H1 (cell line): ENCODE measurements around the gene HAND1. TPM values are rescaled to one million over a fixed set of nuclear protein-coding genes. Genes with fewer than 3 reads are reported as not detected.

ENCODE experiments used
- CTCF ChIA-PET: fragments of 300-600 bp; sonication (Branson Sonifier 250); formaldehyde crosslinking; loops from one replicate; lab custom pipeline; 2021; ENCODE audit not compliant: partially characterized antibody; lab: Charles Lee
- POLR2A ChIA-PET: fragments of 300-600 bp; sonication (Branson Sonifier 250); formaldehyde crosslinking; loops from one replicate; lab custom pipeline; 2021; ENCODE audit warnings: inconsistent platforms; ENCODE audit not compliant: partially characterized antibody; lab: Charles Lee
- DNase-seq, 2 experiments: peaks; one replicate each; pipeline versions ENCODE4 v3.0.0 to v3.0.0-alpha.2; 2010 to 2022; ENCODE audit warnings: low spot score in 2 of 2, low read depth in 1 of 2, mixed read lengths in 1 of 2
- FAIRE-seq: peaks from 2 replicates; lab custom pipeline; 2011; peaks lifted over from hg19 to GRCh38; lab: Jason Lieb, UNC
- H2AFZ ChIP-seq: 2 replicates; pipeline ENCODE4 v1.8.1; 2012; ENCODE audit warnings: low read length, inconsistent platforms
- H2AK5ac ChIP-seq: 2 replicates; pipeline ENCODE4 v1.6.1; 2013; ENCODE audit warnings: low read depth, low read length
- H2BK120ac ChIP-seq: replicated peaks from 2 replicates; pipeline ENCODE3; 2013; ENCODE audit warnings: low read depth, low read length, inconsistent platforms
- H2BK12ac ChIP-seq: 2 replicates; pipeline ENCODE4 v1.6.1; 2013; ENCODE audit warnings: low read depth, low read length
- H2BK15ac ChIP-seq: 2 replicates; pipeline ENCODE4 v1.6.1; 2013; ENCODE audit warnings: low read length
- H2BK20ac ChIP-seq: 2 replicates; pipeline ENCODE4 v1.6.1; 2013; ENCODE audit warnings: low read length
- H2BK5ac ChIP-seq: 2 replicates; pipeline ENCODE4 v1.6.1; 2013; ENCODE audit warnings: low read depth, low read length
- H3K14ac ChIP-seq: 2 replicates; pipeline ENCODE4 v1.6.1; 2013; ENCODE audit warnings: inconsistent platforms; ENCODE audit not compliant: insufficient read length
- H3K18ac ChIP-seq: 2 replicates; pipeline ENCODE4 v1.6.1; 2013; ENCODE audit warnings: low read length; ENCODE audit errors: extremely low read depth
- H3K23ac ChIP-seq: 2 replicates; pipeline ENCODE4 v1.6.1; 2013; ENCODE audit warnings: inconsistent platforms; ENCODE audit not compliant: insufficient read length
- H3K23me2 ChIP-seq: 2 replicates; pipeline ENCODE4 v1.6.1; 2013; ENCODE audit warnings: low read depth, low read length
- H3K27ac ChIP-seq: 2 replicates; pipeline ENCODE4 v1.6.1; 2011; ENCODE audit warnings: low read depth, low read length, inconsistent platforms
- H3K27me3 ChIP-seq, 4 experiments: replicated peaks in 1 of 4; 1 replicate in 1 of 4; 2 replicates in 3 of 4; pipeline versions ENCODE4 v1.6.1 to v1.8.1; 2011 to 2013; ENCODE audit warnings: low read length in 3 of 4, mild to moderate bottlenecking in 3 of 4, inconsistent platforms in 2 of 4, mixed read lengths in 2 of 4, moderate library complexity in 1 of 4; ENCODE audit not compliant: control insufficient read depth in 3 of 4, insufficient read depth in 3 of 4; ENCODE audit errors: extremely low read depth in 1 of 4
- H3K36me3 ChIP-seq, 4 experiments: 2 replicates each; pipeline versions ENCODE4 v1.6.1 to v1.8.1; 2011 to 2013; ENCODE audit warnings: mild to moderate bottlenecking in 4 of 4, low read length in 3 of 4, moderate library complexity in 2 of 4, control low read depth in 1 of 4, inconsistent platforms in 1 of 4; ENCODE audit not compliant: insufficient read depth in 4 of 4, control insufficient read depth in 2 of 4
- H3K4ac ChIP-seq: replicated peaks from 2 replicates; pipeline ENCODE3; 2013; ENCODE audit warnings: low read length, low read depth, mixed read lengths, inconsistent platforms; ENCODE audit not compliant: insufficient read length
- H3K4me1 ChIP-seq, 4 experiments: replicated peaks in 1 of 4; 1 replicate in 1 of 4; 2 replicates in 3 of 4; pipeline versions ENCODE4 v1.6.1 to v1.8.1; 2011 to 2013; ENCODE audit warnings: low read length in 3 of 4, inconsistent platforms in 2 of 4, mixed read lengths in 1 of 4; ENCODE audit not compliant: insufficient read depth in 4 of 4, control insufficient read depth in 3 of 4
- H3K4me2 ChIP-seq, 2 experiments: 2 replicates each; pipeline versions ENCODE4 v1.6.1 to v1.8.1; 2011 to 2013; ENCODE audit warnings: low read depth in 2 of 2, low read length in 2 of 2, control low read depth in 1 of 2, inconsistent platforms in 1 of 2, mild to moderate bottlenecking in 1 of 2; ENCODE audit not compliant: insufficient read depth in 1 of 2
- H3K4me3 ChIP-seq, 4 experiments: fragments of 200-600, 300-600 bp in 1 of 4; sonication (generic), shearing (Covaris generic), sonication (Bioruptor Twin) in 1 of 4; 2 replicates each; pipeline versions ENCODE4 v1.5.1 to v1.8.1; 2011 to 2016; ENCODE audit warnings: low read length in 4 of 4, low read depth in 3 of 4, control low read depth in 2 of 4, inconsistent platforms in 2 of 4, mild to moderate bottlenecking in 2 of 4, mixed read lengths in 1 of 4, moderate library complexity in 1 of 4; ENCODE audit not compliant: insufficient read depth in 2 of 4; ENCODE audit errors: extremely low read depth in 1 of 4
- H3K56ac ChIP-seq: replicated peaks from 2 replicates; pipeline ENCODE3; 2013; ENCODE audit warnings: low read depth, mild to moderate bottlenecking, mixed read lengths, low read length, inconsistent platforms; ENCODE audit not compliant: insufficient read length
- H3K79me1 ChIP-seq: 2 replicates; pipeline ENCODE4 v1.6.1; 2013; ENCODE audit warnings: low read depth, low read length, control low read depth
- H3K79me2 ChIP-seq, 2 experiments: 2 replicates each; pipeline versions ENCODE4 v1.6.1 to v1.8.1; 2012 to 2013; ENCODE audit warnings: low read length in 2 of 2, mild to moderate bottlenecking in 2 of 2, inconsistent platforms in 1 of 2; ENCODE audit not compliant: insufficient read depth in 2 of 2, control insufficient read depth in 1 of 2
- H3K9ac ChIP-seq, 4 experiments: replicated peaks in 1 of 4; 1 replicate in 1 of 4; 2 replicates in 3 of 4; pipeline versions ENCODE4 v1.6.1 to v1.8.1; 2011 to 2013; ENCODE audit warnings: low read depth in 3 of 4, low read length in 3 of 4, control low read depth in 2 of 4, mild to moderate bottlenecking in 2 of 4, moderate library complexity in 2 of 4, inconsistent platforms in 1 of 4; ENCODE audit errors: extremely low read depth in 1 of 4
- H3K9me3 ChIP-seq, 2 experiments: 2 replicates each; pipeline versions ENCODE4 v1.6.1 to v1.8.1; 2012 to 2013; ENCODE audit warnings: mild to moderate bottlenecking in 2 of 2, moderate library complexity in 2 of 2, control low read depth in 1 of 2, inconsistent platforms in 1 of 2, low read depth in 1 of 2, low read length in 1 of 2, mixed read lengths in 1 of 2; ENCODE audit not compliant: insufficient read depth in 2 of 2
- H4K20me1 ChIP-seq, 2 experiments: replicated peaks in 1 of 2; 2 replicates each; pipeline versions ENCODE3 to v1.8.1; 2011 to 2013; ENCODE audit warnings: inconsistent platforms in 2 of 2, low read length in 2 of 2, mild to moderate bottlenecking in 1 of 2; ENCODE audit not compliant: insufficient read depth in 2 of 2, control insufficient read depth in 1 of 2
- H4K5ac ChIP-seq: 2 replicates; pipeline ENCODE4 v1.6.1; 2013; ENCODE audit warnings: low read length, low read depth, mixed read lengths, inconsistent platforms; ENCODE audit not compliant: insufficient read length
- H4K8ac ChIP-seq: 2 replicates; pipeline ENCODE4 v1.8.0; 2013; ENCODE audit warnings: mild to moderate bottlenecking, moderate library complexity, low read length, inconsistent platforms; ENCODE audit not compliant: insufficient read depth; ENCODE audit errors: extremely low read depth
- H4K91ac ChIP-seq: replicated peaks from 2 replicates; pipeline ENCODE3; 2013; ENCODE audit warnings: low read length, mixed read lengths, inconsistent platforms; ENCODE audit not compliant: insufficient read length
- E2F6 ChIP-seq: IDR thresholded peaks from 2 replicates; pipeline ENCODE4 v1.6.1; 2012; ENCODE audit warnings: inconsistent platforms
- KDM4A ChIP-seq: IDR thresholded peaks from one replicate; pipeline ENCODE4 v1.7.1; 2012; ENCODE audit warnings: low read depth, mild to moderate bottlenecking, moderate library complexity, low read length, inconsistent platforms; ENCODE audit not compliant: severe bottlenecking
- MAX ChIP-seq: IDR thresholded peaks from 2 replicates; pipeline ENCODE4 v1.6.1; 2012; ENCODE audit warnings: inconsistent platforms
- RNF2 ChIP-seq: fragments of 200-900, 300-1000 bp; sonication (generic); IDR thresholded peaks from 2 replicates; pipeline ENCODE4 v1.7.1; 2016; ENCODE audit warnings: borderline replicate concordance, low read depth, mild to moderate bottlenecking, antibody characterized with exemption, low read length; ENCODE audit not compliant: poor library complexity, severe bottlenecking; ENCODE audit errors: missing control alignments
- SP2 ChIP-seq: IDR thresholded peaks from 2 replicates; pipeline ENCODE4 v1.6.1; 2012; ENCODE audit warnings: mild to moderate bottlenecking, low read length, inconsistent platforms
- WGBS, 2 experiments: shearing (Covaris generic) in 1 of 2; methylation state at CpG; one replicate each; pipeline versions ENCODE4 v1.1.6 to v1.1.7; 2013 to 2015; ENCODE audit warnings: low lambda C conversion rate in 2 of 2, mixed read lengths in 2 of 2, inconsistent platforms in 1 of 2, low coverage in 1 of 2, missing lambda C conversion rate in 1 of 2; ENCODE audit not compliant: insufficient replicate concordance in 2 of 2, insufficient coverage in 1 of 2, insufficient read length in 1 of 2; ENCODE audit errors: extremely low coverage in 1 of 2, missing lambda C conversion rate in 1 of 2; 5-methylcytosine and 5-hydroxymethylcytosine counted together
- polyA plus RNA-seq, 7 experiments: library from polyadenylated mRNA; depleted of rRNA in 3 of 7; stranded (reverse) in 5 of 7; unstranded in 2 of 7; fragments of >200 nt in 5 of 7; fragments of 200-250 nt in 2 of 7; gene quantifications; 1 replicate in 5 of 7; 2 replicates in 1 of 7; 4 replicates in 1 of 7; pipeline versions ENCODE4 v1.2.1 to v1.2.3, GENCODE V29; 2011 to 2013; ENCODE audit warnings: missing spikeins in 2 of 7, mixed read lengths in 2 of 7
- total RNA-seq: library from RNA; stranded (reverse); fragmentation: NEBNext Ultra II Directional; extraction: Animal tissue kit (Norgen Biotek cat#: 25700); gene quantifications from 2 replicates; pipeline ENCODE4 v1.2.1, GENCODE V29; 2021

The HAND1 gene
- total and polyA plus RNA-seq, 2 of the 8 experiments (the other 6 are each of a cell fraction or from before 2014, with no cell fraction given): 0.06 TPM; not detected in 1

- 0% methylated on average over 18 of the region's 27 CpGs; no CpG with 5 or more reads in 1 of the 2 experiments for WGBS, 2 experiments
- peak; percentile 22 for TF ChIP-seq KDM4A
- TF ChIP-seq E2F6: peak; percentile 95
- TF ChIP-seq MAX: peak; percentile 86
- no peak for TF ChIP-seq SP2
- TF ChIP-seq RNF2: peak; percentile 10
- Histone ChIP-seq H2BK20ac (peak overlapping the region; percentile 34; the same call in 1 of the 2 replicates), H3K4me3 (peak overlapping the region in 3 of 4 experiments; percentile 6 to 58 (median 14); a peak in 5 of 8 replicates), H2BK120ac (no peak overlapping the region), H2AK5ac (no peak overlapping the region), H3K23me2 (peaks cover 7% of the 10 kb centered on the region; the same call in 1 of the 2 replicates), H3K79me1 (no peaks in the 10 kb centered on the region; the same call in 1 of the 2 replicates), H3K18ac (no peak overlapping the region; the same call in 1 of the 2 replicates), H2AFZ (no peak overlapping the region), H3K4me2 (peak overlapping the region; percentile 70 to 85), H3K14ac (no peak overlapping the region), H4K5ac (no peak overlapping the region), H3K23ac (no peak overlapping the region), H3K27me3 (peaks cover 97 to 100% (median 99%) of the 10 kb centered on the region in 4 experiments), H2BK12ac (peak overlapping the region; percentile 2; the same call in 1 of the 2 replicates), H3K27ac (no peak overlapping the region), H3K9me3 (no peaks in the 10 kb centered on the region), H4K91ac (no peak overlapping the region), H3K4ac (no peak overlapping the region), H3K56ac (no peak overlapping the region), H4K8ac (no peak overlapping the region), H3K9ac (no peak overlapping the region), H3K79me2 (no peaks in the 10 kb centered on the region), H4K20me1 (peaks cover 18 to 48% of the 10 kb centered on the region in 2 experiments), H2BK5ac (no peak overlapping the region), H2BK15ac (no peak overlapping the region), H3K36me3 (peaks cover 0 to 4% (median 0%) of the 10 kb centered on the region in 4 experiments; a peak in 1 of 8 replicates), H3K4me1 (peaks cover 27 to 63% (median 33%) of the 10 kb centered on the region in 4 experiments)
- CTCF ChIA-PET: interaction anchor here (1.0 to 5.0 kb wide), 5 partner anchors 12 to 132 kb away, joined by 3 to 33 read pairs (median 12); no protein-coding TSS in a partner anchor
- POLR2A ChIA-PET: interaction anchor here (0.7 to 2.6 kb wide), 4 partner anchors 10 to 130 kb away, joined by 3 to 6 read pairs (median 4); no protein-coding TSS in a partner anchor
- no peak for FAIRE-seq
- no peak for DNase-seq
Observed at GRCh38 chr5:154478752-154479159, 729 bp upstream of the HAND1 start.
